ENCODE results near the gene WFS1.

- TF ChIP-seq POLR2AphosphoS5 (IDR thresholded peaks at IDR 0.05; ENCODE audit: low read depth, low read length), result no peak
- TF ChIP-seq, protein P1, sequence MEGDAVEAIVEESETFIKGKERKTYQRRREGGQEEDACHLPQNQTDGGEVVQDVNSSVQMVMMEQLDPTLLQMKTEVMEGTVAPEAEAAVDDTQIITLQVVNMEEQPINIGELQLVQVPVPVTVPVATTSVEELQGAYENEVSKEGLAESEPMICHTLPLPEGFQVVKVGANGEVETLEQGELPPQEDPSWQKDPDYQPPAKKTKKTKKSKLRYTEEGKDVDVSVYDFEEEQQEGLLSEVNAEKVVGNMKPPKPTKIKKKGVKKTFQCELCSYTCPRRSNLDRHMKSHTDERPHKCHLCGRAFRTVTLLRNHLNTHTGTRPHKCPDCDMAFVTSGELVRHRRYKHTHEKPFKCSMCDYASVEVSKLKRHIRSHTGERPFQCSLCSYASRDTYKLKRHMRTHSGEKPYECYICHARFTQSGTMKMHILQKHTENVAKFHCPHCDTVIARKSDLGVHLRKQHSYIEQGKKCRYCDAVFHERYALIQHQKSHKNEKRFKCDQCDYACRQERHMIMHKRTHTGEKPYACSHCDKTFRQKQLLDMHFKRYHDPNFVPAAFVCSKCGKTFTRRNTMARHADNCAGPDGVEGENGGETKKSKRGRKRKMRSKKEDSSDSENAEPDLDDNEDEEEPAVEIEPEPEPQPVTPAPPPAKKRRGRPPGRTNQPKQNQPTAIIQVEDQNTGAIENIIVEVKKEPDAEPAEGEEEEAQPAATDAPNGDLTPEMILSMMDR (IDR thresholded peaks at IDR 0.05 in 2 of 3, conservative IDR thresholded peaks at IDR 0.05 in 1 of 3; ENCODE audit: borderline replicate concordance in 1 of 3, insufficient read depth in 1 of 3, low read depth in 2 of 3, low read length in 2 of 3), result no peak
Observed at GRCh38 chr4:6253111-6253510, 16.5 kb upstream of the WFS1 start.

All from HCT116 (cell line).